Stimulated activated CD8-positive, alpha-beta memory T cell treated with anti-CD3 and anti-CD28 coated beads, Interleukin-4, amount 100 ng/mL, for 48 hours (primary cell): ENCODE data around the gene RPAP3.
"Not testable (repeated sequence)": the region's sequence is repeated elsewhere in the genome, so short reads cannot be mapped to it uniquely, and the experiment has no call there.

Experiments used
- DNase-seq: peaks from one replicate; pipeline ENCODE4 v3.0.0-alpha.2; 2020

The RPAP3 gene

GRCh38 chr12:47652521-47653234 is 53.2 kb downstream of the RPAP3 start:
- DNase-seq: no peak

GRCh38 chr12:47651368-47652254 is 54.2 kb downstream of the RPAP3 start:
- DNase-seq: peak; percentile 42

DNA sequence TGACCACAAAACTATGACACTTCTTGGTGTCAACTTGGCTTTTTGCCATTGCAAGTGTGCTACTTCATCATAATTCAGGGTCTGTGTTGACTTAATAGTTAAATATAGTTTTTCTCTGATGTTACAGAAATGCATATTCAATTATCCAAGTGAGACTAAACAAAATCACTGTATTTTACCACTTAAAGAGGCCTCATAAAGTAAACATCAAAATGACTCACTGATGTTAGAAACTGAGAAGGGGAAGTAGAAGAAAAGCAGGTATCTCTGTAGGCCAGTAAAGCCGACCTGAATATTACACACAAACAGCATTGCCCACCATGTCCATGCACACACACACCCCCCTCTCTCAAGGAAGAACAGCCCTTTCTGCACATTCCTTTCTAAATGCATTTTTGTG is 55.4 kb downstream of the RPAP3 start:
- no peak for DNase-seq

GRCh38 chr12:47649381-47649780 is 56.4 kb downstream of the RPAP3 start:
- DNase-seq: no peak

DNA sequence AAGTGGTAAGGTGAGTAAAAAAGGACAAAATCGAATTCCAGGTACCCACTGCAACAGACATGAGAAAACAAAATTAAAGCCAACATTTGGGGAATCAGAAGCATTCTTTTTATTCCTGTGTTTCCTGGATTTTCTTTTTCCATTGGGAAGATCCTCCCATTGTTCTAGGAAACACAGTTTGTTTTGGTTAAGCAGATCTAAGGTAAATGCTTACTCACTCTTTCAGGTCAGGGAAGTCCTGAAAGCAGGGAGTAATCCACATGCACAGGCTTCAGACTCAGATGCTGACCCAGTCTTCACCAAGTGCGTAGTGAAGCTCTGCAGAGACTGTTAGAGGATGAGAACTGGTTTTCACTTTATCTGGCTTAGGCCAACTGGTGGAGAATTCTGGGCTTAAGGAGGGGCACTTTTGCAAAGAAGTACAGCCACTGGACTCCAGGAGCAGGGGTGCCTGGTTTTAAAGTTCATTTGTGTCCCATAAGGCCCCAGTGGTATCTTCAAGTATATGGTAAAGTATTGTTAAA is 57.7 kb downstream of the RPAP3 start:
- no peak for DNase-seq

DNA sequence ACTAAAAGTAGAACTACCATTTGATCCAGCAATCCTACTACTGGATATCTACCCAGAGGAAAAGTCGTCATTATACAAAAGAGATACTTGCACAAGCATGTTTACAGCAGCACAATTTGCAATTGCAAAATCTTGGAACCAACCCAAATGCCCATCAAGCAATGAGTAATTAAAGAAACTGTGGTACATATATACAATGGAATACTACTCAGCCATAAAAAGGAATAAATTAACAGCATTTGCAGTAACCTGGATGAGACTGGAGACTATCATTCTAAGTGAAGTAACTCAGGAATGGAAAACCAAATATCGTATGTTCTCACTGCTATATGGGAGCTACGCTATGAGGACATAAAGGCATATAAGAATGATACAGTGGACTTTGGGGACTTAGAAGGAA is 63.5 kb downstream of the RPAP3 start:
- DNase-seq: not testable (repeated sequence)

- peak; percentile 74 for DNase-seq
Observed at GRCh38 chr12:47636908-47637780, 68.7 kb downstream of the RPAP3 start.

DNA sequence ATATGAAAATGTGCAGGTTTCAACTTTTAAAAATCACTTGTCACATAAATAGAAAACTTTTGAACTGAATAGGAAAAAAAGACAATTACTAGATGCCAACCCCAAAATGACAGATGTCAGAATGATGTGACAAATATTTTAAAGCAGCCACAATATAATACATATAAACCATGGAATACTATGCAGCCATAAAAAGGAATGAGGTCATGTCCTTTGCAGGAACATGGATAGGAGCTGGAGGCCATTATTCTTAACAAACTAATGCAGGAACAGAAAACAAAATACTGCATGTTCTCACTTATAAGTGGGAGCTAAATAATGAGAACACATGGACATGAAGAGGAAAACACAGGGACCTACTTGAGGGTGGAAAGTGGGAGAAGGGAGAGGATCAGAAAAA is 70.1 kb downstream of the RPAP3 start:
- DNase-seq: not testable (repeated sequence)

DNA sequence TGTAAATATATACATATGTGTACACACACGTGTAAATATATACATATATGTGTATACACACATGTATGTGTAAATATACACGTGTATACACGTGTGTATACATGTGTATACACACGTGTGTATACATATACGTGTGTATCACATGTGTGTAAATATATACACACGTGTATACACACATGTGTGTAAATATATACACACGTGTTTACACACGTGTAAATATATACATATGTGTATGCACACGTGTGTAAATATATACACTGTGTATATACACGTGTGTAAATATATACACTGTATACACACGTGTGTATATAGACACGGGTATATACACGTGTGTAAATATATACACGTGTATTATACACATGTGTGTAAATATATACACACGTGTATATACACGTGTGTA is 71.7 kb downstream of the RPAP3 start:
- DNase-seq: no peak

- DNase-seq: no peak
Observed at GRCh38 chr12:47621960-47622359, 83.9 kb downstream of the RPAP3 start.

- DNase-seq: no peak
Observed at GRCh38 chr12:47617476-47617875, 88.4 kb downstream of the RPAP3 start.

- DNase-seq: no peak
Observed at GRCh38 chr12:47616440-47616839, 89.4 kb downstream of the RPAP3 start.

GRCh38 chr12:47615711-47616110 is 90.1 kb downstream of the RPAP3 start:
- no peak for DNase-seq

DNA sequence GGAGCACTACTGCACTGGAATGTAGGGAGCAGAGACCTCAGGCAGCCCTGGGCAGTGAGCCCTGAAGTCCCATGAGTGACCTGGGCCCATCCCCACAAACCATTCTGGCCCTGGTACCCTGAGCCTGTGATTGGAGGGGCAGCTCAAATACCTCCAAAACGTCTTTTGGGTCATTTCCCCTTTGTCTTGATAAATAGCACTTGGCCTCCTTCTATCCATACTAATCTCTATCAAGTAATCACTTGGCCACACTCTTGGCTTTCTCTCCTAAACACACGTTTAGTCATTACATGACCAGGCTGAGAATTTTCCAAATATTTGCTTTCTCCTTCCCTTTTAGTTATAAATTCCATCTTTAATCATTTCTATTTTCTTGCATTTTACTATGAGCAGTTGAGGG is 91.3 kb downstream of the RPAP3 start:
- DNase-seq: no peak

DNA sequence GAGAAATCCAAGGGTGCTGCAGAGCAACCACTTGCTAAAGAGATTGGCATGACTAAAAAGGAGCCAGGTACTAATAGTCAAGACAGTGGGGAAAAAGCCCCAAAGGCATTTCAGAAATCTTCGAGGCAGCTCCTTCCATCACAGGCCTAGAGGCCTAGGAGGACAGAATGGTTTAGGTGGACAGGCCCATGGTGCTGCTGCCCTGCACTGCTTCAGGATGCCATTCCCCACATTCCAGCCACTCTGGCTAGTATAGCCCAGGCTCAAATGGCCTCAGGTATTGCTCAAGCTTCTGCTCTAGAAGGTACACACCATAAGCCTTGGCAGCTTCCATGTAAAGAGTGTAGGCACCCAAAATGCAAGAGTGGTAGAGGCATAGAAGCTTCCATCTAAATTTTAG is 92.9 kb downstream of the RPAP3 start:
- DNase-seq: no peak

- DNase-seq: no peak
Observed at GRCh38 chr12:47611906-47612305, 93.9 kb downstream of the RPAP3 start.
